ENCODE results near the gene TVP23B.
A peak's percentile ranks its signal among the peaks of the same experiment; 100 is the strongest.
"Not testable (repeated sequence)": the region's sequence is repeated elsewhere in the genome, so short reads cannot be mapped to it uniquely, and the experiment has no call there.

TVP23B gene

DNA sequence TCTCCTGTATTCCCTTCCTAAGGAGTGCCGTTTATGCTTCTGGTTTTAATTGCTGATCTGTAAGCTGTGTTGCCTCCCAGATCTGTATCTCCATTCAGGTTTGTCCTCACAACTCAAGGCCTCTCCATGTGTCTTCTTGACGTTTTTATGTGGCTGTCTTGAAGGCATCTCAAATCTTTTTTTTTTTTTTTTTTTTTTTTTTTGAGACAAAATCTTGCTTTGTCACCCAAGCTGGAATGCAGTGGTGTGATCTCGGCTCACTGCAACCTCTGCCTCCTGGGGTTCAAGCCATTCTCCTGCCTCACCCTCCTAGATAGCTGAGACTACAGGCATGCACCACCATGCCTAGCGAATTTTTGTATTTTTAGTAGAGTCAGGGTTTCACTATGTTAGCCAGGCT lies 13.9 kb downstream of the TVP23B start:
- not testable (repeated sequence) for DNase-seq

DNA sequence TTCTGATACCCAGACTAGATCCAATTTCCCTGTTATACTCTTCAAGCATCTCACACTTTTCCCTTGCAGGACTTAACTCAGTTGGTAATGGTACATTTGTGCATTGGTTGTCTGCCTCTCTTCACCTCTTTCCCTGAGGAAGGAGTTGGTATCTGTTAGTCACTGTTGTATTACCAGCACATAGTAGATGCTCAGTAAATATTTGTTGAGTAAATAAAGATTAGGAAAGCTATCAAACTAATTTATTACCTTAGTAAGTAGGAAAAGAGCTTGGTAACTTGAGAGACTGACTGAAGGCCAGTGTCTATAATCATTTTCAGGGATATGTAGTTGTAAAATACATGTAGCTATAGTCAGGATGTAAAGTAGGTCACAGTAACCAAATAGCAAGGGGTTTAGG lies 15.9 kb downstream of the TVP23B start:
- DNase-seq: not testable (repeated sequence)

DNA sequence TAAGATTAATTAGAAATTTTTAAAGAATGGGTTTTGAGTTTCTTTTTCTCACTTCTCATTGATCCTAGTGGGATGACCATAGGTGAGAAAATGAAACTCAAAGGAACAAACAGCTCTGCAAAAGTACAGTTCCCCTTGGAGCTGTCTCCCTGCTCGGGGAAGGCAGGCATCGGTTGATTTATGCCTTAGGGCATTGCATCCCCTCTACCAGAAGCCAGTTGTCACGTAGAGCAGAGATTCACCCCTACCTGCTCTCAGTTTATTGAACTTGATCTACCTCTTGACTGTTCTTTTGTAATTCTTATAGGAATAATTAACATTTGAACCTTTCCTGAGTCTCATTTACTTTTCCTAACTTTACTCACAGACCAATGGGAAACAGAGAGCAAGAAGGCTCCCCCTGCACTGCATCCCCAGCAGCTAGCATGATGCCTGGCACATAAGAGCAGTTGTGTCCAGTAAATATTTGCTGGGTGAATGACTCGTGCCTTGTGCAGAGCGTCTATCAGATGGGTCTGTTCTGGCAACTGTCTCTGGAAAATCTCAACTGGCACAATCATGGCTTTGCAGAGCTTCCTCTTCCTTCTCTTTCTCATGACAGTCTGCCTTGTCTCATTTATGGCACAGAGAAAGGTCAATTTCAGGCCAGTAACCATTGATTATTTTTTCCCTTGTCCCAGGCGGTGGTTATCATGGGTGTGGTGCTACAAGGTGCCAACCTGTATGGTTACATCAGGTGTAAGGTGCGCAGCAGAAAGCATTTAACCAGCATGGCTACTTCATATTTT lies 22.7 kb downstream of the TVP23B start:
- not testable (repeated sequence) for DNase-seq

DNA sequence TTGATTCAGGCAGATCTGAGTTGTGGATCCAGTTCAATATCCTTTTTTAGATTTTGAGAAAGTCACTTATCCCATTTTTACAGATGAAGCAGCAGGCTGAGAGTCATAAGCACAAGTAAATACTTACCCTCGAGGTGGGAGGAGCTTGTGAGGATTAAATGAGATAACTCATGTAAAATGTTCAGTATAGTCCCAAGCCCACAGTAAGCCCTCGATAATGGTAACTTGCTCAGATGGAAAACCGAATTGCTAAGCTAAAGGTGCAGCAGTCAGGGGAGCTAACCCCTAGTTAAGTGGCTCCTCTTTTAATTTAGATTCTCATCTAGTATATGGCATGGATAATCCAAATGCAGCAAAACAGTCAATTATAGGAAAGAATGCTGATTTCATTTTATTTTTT lies 34.9 kb downstream of the TVP23B start:
- DNase-seq: not testable (repeated sequence)

DNA sequence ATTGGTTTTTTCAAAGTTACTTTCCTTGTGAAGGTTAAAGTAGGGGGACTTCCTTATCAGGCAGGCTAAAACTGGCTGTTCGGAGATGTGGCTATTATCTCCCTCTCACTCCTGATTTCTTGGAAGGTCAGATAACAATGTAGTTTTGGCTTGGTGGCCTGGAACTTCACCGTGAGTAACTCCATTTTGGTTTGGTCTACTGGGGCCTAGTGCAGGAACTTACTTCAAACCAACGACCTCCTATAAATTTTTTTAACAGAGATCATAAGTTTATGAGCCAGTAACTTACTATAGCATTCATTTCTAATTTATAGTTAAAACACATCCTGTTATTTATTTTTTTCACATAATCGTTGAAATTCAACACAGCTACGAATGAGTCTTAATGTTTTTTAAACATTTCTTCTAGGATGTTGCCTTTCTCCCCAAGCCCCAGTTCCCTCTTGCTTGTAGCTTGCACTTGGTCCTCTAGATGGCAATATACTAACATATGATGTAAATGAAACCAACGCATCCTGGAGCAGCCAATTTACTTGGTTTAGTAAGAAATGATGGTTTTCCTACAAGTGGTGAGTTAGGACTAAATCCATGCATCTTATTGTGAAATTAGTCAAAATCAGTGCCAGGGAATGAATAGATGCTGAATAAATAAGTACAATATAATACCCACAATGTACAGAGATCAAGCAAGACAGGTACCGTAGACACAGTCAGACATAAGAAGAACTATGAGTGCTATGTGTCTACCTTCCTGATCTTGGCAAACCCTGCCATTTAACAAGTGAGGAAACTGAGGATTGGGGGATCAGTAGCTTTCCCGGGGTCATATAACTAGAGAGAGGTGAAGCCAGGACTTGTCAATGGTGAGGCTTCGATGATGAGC lies 35.7 kb downstream of the TVP23B start:
- peak; percentile 26 to 60 for DNase-seq

DNA sequence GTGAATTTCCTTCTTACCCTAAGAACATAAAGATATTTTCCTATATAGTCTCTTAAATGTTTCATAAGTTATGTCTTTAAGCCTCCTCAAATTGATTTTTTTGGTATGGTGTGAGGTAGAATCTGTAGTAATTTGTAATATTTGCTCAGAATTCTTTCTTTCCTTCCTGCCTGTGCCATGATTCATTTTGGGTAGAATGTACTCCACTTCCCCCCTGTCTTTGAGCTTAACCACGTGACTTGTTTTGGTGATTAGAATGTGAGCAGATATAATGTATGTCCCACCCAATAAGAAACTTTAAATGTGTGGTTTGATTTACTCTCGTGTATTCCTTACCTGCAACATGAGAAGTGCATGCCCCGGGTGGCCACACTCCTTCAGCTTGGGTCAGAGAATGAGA lies 40.4 kb downstream of the TVP23B start:
- DNase-seq: not testable (repeated sequence)

DNA sequence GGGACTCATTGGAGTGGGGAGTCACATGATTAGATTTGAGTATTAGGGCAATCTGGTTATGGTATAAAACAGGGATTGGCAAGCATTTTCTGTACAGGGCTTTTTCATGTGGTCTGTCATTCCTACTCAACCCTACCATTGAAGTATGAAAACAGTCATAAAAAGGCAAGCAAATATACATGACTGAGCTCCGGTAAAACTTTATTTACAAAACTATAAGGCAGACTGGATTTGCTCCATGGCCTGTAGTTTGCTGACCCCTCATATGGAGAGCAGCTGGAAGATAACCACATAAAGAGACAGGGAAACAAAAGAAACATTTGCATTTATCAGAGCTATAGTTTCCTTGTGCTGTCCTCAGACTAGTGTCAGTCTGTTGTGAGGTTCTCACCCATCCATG lies 46.6 kb downstream of the TVP23B start:
- DNase-seq: not testable (repeated sequence)

DNA sequence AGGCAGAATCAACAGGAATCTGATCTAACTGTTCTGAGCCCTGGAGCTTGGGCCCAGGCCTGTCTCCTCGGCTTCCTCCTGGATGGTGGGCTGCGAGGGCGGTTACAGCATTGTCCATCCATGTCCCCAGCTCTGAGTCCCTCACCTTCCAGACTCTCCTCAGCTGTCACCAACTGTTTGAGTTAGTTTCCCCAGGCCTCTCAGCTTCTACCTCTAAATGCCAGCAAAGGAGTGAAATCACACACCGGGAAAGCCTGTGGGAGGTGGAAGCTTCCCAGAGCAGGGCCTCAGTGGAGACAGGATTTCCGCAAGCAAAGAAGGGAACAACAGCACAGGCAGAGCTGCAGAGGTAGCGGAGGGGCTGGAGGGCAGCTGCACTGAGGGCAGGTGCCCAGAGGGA lies 67.5 kb downstream of the TVP23B start:
- DNase-seq: no peak

DNA sequence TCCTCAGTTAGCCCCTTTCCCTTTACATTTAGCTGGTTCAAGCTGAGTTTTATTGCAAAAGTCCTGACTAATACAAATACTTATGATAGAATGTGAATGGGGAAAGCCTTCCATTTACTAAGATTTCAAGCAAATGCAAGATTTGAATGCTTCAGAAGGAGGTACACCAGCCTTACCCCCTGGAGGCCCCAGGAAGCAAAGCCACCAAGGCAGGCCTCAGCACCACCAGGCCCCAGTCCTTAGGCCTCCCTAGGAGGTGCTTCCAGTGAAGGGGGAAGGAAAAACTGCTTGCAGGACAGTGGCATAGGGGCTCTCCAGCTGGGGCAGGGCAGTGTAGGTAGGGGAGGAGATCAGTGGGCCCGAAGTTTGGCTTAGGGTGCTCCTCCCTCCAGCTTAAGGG lies 69.7 kb downstream of the TVP23B start:
- DNase-seq: no peak

DNA sequence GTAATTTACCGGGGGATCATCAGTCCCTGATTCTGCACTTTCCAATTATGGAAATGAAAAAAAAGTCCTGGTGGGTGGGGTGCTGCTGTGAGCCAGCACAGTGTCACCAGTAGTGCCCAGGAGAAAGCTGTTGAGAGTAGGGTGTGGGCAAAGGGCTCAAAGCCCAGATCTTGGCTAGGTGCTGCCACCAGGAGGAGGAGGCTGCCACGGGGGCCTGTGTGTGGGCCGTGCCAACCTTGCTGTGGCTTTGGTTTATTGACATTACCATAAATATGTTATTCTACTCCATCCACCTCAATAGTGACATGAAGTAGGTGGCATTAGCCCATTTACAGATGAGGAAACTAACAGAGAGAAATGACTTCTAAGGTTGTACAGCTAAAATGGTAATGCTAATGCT lies 70.2 kb downstream of the TVP23B start:
- DNase-seq: no peak

DNA sequence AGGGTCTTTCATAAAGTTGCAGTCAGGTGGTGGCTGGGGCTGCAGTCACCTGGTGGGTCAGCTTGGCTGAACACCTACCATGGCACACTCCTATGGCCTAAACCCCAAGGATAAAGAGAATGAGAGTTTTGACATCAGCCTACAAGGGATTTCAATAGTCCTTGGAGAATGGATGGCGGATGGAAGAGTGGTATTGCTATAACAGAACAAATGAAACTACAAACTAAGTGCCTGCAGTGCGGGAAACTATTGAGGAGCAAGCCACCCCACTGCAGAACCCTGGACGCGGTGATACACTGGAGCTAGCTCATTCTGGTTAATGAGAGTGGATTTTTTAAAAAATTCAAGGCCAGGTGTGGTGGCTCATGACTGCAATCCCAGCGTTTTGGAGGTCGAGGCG lies 74.0 kb downstream of the TVP23B start:
- no peak for DNase-seq

DNA sequence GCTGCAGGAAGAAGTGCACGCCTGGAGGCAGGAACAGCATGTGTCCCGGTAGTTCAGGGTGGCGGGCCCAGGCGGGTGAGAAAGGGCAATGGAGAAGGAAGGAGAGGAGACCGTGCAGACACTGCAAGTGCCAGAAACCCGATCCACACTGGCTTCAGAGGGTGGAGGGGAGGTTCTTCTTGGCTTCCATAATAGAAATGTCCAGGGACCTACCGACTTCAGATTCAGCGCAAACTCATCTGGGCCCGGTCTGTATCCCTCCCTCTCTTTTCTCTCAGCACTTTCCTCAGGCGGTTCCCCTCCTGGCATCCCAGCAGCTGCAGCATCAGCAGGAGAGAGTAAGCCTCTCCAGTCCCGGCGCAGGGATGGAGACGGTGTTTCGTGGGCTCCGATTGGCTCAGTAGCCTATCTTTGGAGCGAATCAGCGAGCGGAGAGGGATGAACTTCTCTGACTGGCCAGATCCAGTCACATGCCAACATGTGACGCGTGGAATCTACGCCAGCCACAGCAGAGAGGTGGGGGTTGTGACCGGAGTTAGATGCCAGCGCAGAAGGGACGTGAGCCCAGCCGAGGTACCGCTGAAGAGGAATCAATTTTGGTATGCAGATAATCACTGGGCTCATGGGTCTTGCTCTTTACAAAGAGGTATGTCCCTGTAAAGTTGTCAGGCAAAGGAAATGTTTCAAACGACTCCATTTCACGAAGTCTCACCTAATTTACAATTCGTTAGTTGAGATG lies 75.0 kb downstream of the TVP23B start:
- peak; percentile 84 for DNase-seq
